Measurements from ENCODE around the gene SIT1.
A peak's percentile ranks its signal among the peaks of the same experiment; 100 is the strongest.

Gene SIT1

DNA sequence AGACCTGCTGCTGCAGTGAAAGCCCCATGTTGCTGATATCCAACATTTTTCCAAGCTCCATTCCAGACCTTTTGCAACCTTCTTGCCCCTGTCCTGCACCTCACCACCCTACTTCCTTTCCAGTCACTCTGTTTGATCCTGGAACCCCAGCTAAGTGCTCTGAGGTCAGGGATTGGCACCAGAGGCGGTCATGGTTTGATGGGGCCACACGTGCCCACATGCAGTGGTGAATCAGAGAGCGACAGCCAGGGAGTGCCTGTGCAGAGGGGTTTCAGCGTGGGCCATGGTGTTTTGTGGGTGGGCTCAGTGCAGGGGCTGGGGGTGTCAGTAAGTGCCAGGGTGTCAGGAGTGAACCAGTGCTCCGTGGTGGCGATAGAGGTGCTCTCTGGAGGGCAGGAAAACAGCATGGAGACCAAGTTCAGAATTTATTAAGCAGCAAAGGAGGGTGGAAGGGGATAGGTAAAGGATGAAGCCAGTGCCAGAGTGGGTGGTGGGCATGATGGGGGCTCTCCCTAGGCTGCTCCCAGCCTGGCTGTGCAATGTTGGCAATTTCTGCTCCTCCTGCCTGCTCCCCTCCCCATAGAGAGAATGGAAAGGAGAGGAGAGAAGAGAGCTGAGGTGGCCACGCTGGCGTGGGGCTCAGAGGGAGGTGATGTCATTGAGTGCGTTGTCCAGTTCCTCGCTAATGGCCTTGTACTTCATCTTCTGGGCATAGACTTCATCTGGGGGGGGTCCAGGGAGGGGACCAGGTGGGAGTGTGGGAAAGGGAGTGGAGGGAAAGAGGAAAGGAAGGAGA is 32.0 kb upstream of the SIT1 start:
- FAIRE-seq: no peak
- no peak for DNase-seq (ENCODE audit: low spot score)

DNA sequence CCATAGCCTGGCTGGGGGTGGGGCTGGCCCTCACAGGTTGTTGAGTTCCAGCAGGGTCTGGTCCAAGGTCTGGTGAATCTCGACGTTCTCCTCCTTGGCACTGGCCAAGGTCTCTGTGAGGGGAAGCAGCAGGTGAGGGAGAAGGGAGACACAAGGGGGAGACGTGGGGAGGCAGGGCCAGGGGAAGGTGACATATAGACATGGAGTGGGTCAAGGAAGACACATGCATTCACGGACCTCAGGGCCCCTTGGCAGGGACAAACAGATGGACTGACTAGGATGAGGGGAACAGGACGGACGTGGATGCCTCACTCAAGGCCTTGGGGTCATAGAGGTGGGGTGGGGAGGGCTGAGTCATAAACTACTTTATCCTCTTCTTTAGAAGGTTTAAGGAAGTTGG is 31.3 kb upstream of the SIT1 start:
- DNase-seq (ENCODE audit: low spot score) (no peak), FAIRE-seq (no peak)

DNA sequence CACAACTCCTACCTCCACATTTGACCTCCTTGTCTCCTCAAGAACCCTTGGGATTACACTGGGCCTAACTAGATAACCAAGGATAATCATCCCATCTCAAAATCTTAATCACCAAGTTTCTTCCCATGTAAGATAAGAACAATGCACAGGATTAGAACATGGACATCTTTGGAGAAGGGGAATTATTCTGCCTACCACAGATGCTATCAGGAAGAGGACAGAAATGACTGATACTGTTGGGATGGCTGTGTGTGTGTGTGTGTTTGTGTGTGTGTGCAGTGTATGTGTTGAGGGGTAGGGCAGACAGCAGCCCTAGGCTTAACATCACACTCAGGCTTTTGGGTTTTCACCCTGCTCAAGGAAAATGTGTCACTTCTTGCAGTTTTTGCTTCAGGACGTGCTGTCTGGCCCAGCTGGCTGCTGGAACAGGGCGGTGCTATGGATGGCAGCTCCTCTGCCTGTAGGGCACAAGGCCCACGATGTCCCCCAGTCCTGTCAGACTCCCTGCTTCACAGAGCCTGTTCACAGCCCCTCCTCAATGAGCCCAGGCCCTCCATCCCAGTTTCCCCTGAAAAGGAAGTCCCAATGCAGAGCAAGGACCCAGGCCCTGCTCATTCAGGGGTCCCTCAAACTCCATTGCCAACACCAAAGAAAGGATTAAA is 30.7 kb upstream of the SIT1 start:
- FAIRE-seq (no peak), DNase-seq (ENCODE audit: low spot score) (no peak)

- FAIRE-seq (no peak), DNase-seq (ENCODE audit: low spot score) (no peak)
These were observed 29.8 kb upstream of the SIT1 start for GRCh38 chr9:35680331-35681105.

DNA sequence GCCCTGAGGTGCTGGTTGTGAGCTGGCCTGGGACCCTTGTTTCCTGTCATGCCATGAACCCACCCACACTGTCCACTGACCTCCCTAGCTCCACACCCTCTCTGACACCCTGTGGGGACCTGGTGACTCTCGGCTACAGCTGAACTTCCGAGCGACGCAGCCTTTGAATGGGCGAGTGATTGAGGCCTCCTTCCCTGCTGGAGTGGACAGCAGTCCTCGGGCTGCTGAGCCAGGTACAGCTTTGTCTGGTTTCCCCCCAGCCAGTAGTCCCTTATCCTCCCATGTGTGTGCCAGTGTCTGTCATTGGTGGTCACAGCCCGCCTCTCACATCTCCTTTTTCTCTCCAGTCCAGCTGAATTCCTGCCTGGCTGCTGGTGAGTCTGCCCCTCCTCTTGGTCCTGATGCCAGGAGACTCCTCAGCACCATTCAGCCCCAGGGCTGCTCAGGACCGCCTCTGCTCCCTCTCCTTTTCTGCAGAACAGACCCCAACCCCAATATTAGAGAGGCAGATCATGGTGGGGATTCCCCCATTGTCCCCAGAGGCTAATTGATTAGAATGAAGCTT is 29.1 kb upstream of the SIT1 start:
- no peak for DNase-seq (ENCODE audit: low spot score)
- no peak for FAIRE-seq

GRCh38 chr9:35679091-35679490 is 28.4 kb upstream of the SIT1 start:
- no peak for FAIRE-seq
- DNase-seq (ENCODE audit: low spot score): no peak

DNA sequence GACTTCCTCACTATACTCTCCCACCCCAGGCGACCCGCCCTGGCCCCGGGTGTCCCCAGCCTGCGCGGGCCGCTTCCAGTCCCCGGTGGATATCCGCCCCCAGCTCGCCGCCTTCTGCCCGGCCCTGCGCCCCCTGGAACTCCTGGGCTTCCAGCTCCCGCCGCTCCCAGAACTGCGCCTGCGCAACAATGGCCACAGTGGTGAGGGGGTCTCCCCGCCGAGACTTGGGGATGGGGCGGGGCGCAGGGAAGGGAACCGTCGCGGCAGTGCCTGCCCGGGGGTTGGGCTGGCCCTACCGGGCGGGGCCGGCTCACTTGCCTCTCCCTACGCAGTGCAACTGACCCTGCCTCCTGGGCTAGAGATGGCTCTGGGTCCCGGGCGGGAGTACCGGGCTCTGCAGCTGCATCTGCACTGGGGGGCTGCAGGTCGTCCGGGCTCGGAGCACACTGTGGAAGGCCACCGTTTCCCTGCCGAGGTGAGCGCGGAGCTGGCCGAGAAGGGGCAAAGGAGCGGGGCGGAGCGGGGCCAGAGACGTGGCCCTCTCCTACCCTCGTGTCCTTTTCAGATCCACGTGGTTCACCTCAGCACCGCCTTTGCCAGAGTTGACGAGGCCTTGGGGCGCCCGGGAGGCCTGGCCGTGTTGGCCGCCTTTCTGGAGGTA is 25.1 kb upstream of the SIT1 start:
- FAIRE-seq (no peak), DNase-seq (ENCODE audit: low spot score) (no peak)

GRCh38 chr9:35675204-35675603 is 24.5 kb upstream of the SIT1 start:
- no peak for DNase-seq (ENCODE audit: low spot score)
- no peak for FAIRE-seq

GRCh38 chr9:35674025-35674361 is 23.3 kb upstream of the SIT1 start:
- FAIRE-seq (no peak), DNase-seq (ENCODE audit: low spot score) (no peak)

DNA sequence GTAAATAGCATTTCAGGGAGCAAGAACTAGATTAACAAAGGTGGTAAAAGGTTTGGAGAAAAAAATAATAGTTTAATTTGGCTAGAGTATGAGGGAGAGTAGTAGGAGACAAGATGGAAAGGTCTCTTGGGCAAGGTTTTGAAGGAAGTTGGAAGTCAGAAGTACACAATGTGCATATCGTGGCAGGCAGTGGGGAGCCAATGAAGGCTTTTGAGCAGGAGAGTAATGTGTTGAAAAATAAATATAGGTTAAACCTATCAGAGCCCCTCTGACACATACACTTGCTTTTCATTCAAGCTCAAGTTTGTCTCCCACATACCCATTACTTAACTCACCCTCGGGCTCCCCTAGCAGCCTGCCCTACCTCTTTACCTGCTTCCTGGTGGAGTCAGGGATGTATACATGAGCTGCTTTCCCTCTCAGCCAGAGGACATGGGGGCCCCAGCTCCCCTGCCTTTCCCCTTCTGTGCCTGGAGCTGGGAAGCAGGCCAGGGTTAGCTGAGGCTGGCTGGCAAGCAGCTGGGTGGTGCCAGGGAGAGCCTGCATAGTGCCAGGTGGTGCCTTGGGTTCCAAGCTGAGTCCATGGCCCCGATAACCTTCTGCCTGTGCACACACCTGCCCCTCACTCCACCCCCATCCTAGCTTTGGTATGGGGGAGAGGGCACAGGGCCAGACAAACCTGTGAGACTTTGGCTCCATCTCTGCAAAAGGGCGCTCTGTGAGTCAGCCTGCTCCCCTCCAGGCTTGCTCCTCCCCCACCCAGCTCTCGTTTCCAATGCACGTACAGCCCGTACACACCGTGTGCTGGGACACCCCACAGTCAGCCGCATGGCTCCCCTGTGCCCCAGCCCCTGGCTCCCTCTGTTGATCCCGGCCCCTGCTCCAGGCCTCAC is 22.6 kb upstream of the SIT1 start, which contains the start of gene CA9:
TSS of gene CA9 (plus strand) at position 797 of the 893 bp plus-strand sequence. CDS start at position 829, 32 bp downstream.
- FAIRE-seq (no peak), DNase-seq (ENCODE audit: low spot score) (no peak)

GRCh38 chr9:35669331-35670145 is 18.8 kb upstream of the SIT1 start:
- peak; percentile 88 for FAIRE-seq
- DNase-seq (ENCODE audit: low spot score): peak; percentile 79

- DNase-seq (ENCODE audit: low spot score) (no peak), FAIRE-seq (no peak)
These were observed 17.2 kb upstream of the SIT1 start for GRCh38 chr9:35667939-35668338.

DNA sequence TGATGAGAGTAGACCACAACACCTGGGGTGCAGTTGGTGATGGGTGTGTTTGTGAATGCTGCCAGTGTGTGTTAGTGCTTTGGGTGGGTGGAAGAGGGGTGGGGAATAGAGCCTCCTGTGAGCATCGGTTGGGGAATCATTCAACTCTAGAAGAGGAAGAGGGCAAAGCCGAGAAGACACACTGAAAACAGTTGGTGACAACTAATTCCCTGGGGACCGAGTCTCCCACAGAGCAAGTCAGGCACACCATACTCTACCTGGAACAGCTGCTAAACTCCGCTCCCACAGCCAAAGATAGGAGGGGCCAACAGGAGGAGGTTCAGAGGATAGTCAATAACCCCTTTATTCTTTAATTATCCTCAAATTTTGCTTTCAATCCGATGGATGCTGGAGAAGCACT is 15.8 kb upstream of the SIT1 start:
- DNase-seq (ENCODE audit: low spot score) (no peak), FAIRE-seq (no peak)

- no peak for FAIRE-seq
These were observed 15.3 kb upstream of the SIT1 start for GRCh38 chr9:35666045-35666444.

DNA sequence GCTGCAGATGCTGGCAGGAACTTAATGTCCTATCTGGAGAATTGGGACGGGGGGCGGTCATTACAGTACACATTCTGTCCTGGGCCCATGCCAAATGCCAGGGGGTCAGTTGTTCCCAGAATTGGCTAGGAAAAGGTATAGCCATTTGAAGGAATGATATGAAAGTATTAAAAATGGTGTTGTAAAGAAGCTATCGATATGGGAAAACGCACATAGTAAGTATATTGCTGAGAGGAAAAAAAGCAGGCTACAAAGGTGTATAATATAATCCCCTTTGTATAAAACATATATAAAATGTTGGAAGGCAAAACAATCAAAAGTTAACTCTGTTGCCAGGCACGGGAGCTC is 14.7 kb upstream of the SIT1 start:
- FAIRE-seq (no peak), DNase-seq (ENCODE audit: low spot score) (no peak)

More at GRCh38 chr9:35666045-35666444, 15.3 kb upstream of the SIT1 start:
- DNase-seq (ENCODE audit: low spot score): no peak

DNA sequence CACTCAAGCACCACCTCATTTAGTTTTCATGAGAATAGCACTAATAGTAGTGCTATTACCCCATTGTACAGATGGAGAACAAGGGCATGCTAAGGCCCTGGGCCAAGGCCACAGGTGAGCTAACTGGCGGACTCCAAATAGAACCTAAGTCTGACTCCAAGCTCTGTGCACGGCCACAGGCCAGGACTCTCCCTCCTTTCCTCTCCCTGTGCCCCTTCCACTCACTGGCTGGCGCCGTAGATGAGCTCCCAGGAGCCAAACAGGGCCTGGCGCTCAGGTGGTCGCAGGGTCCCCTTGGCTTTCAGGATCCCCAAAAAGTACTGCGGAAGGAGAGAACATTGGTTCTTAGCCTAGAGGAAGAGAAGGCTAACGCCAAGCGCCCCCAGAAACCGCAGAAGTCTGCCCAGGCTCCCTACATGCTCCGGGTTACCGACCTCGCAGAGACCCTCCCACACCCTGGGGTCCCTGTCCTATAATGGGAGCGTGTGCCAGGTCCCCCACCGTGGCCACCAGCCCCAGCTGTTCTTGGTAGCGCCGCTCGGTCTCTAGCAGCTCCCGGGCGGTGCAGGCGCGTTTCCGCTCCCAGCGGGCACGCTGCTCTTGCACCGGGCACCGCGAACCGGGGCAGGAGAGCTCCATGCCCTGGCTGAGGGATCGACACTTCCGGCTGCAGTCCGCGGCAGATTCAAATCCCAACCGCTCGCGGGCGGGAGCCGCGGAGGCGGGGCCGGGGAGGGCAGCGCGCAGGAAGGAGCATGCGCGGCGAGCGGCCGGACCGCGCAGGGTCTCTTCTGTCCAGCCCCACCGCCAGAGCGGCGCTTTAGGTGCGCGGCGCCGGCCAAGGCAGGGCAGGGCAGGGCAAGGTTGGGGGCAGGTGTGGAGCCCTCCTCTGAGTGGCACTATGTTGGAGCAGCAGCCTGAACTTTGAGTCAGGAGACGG is 14.1 kb upstream of the SIT1 start, which contains the start of gene ARHGEF39:
TSS of gene ARHGEF39 (minus strand) at position 665 of the 940 bp plus-strand sequence. CDS start at position 639, 26 bp downstream.
- peak; percentile 70 for DNase-seq (ENCODE audit: low spot score)
- no peak for FAIRE-seq

- no peak for FAIRE-seq
- no peak for DNase-seq (ENCODE audit: low spot score)
These were observed 11.7 kb upstream of the SIT1 start for GRCh38 chr9:35662437-35662836.

- DNase-seq (ENCODE audit: low spot score) (no peak), FAIRE-seq (no peak)
These were observed 11.1 kb upstream of the SIT1 start for GRCh38 chr9:35661756-35662350.
